Amniotic stem cell (primary cell): Measurements from ENCODE around the gene RNF4.

Experiments
- DNase-seq: peaks from one replicate; lab custom pipeline; 2025; lab: John Stamatoyannopoulos, UW

The RNF4 gene

GRCh38 chr4:2437475-2438215 lies 31.3 kb upstream of the RNF4 start:
- DNase-seq: no peak

DNA sequence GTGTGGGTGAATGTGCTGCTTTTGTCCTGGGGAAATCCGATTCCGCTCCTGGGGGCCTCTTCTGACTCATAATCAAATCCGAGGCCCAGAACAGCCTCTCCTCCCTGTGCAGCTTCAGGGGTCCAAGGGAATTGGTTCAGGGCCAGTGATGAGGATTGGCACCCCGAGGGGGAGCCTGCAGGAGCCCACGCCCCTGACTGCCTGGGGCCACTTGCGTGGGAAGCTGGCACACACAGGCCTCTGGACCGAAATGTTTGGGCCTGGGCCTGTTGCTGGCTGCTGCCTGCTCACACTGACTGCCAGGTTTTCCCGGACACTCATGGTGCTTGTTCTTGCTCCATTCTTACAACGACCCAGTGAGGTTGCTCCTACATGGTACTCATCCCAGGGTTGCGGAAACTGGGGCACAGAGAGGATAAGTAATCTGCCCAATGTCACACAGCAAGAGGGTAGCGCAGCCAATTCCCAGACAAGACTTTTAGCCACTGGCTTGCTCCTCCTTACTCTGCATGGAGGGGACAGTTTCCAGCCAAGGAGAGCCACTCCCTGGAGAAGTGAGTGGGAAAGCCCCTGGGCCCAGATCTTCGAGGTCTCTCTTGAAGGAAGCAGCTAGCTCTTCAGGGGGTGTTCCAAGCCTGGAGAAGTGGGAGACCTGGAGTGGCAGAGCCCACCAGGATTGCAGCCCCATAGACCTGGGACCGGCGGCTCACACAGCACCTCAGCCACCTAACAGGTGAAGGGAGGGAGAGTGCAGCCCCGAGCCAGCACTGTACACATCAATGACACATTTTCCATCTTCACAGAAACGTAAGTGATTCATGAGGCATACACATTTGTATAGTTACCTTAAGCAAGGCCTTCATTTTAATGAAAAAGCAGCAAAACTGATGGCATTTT lies 29.8 kb upstream of the RNF4 start:
- DNase-seq: no peak

DNA sequence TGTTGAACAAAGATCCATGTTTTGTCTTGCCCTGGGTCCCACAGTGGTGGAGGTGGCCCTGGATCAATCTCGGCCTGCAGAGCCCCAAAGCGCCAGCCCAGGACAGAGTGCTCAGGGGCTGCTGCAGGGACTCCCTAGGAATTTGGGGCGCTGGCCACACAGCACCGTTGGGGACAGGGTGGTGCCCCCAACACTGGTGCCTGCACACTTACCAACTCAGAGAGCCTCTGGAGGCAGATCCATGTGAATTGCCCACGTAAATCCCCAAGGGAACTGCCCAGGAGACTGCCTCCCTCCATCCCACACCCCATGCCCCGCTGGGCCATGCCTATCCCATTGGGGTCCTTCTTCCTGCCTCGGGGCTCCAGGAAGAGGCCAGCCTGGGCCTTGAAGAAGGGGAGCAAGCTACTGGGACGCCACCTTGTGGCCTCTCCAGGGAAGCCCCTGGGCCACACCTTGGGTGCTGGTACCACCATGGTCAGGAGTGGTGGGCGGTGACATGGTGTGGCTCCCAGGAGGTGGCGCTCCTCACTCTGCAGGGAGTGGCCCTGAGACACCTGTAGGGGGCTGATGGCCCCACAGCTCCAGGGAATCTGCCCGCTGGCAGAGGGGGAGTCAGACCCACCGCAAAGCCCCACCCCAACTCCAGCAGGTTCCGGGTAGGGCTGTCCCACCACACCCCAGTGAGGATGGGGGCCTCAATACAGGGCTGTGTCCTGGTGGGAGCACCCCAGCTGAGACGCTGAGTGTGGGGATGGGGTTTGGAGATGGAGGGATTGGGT lies 27.3 kb upstream of the RNF4 start:
- no peak for DNase-seq

- DNase-seq: no peak
Observed at GRCh38 chr4:2442175-2442993, 26.5 kb upstream of the RNF4 start.

DNA sequence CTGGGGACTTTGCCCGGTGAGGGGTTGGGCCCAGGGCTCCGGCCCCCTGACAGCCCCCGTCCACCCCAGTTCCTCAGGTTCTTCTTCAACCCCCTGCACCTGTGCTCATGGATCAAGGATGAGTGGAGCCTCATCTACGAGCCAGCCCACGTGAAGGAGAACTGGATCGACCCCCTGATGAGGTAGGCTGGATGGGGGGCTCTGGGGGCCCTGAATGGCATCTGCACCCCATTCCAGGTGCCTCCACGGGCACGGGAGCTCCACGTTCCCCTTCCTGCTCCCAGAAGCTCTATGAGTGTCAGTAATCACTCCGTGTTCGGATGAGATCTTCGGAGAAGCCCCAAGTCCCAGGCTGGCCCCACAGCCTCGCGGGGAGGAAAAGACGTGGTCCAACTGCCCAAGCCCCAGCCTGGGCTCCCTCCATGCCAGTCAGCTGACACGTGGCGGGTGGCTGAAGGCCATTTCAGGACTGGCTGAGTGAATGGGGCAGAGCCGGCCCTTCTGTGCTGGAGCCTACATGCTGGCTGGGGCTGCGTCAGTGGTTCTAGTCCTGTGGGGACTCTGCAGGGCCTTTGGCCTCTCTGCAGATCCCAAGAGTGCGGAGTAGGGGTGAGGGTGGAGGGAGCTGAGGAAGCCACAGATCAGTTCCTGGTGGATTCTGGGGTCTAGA lies 25.7 kb upstream of the RNF4 start:
- DNase-seq: no peak

- no peak for DNase-seq
Observed at GRCh38 chr4:2443956-2444740, 24.8 kb upstream of the RNF4 start.

DNA sequence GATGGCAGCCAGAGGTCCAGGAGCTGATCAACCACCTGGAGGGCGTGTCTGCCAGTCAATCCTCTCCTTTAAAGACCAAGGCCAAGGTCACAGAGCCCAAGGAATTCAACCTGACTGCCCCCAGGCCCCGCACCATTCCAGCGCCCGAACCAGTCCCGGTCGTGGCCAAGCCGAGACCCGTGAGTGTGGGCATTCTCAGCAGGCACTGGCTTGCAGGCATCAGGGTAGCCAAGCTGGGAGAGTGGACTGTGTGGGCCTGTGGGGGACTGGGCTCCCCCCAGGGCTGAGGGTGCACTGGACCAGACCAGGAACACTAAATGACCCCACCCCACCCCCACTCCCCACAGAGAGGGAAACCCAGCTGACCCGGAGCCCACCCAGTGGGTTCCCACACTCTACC lies 23.8 kb upstream of the RNF4 start:
- no peak for DNase-seq

DNA sequence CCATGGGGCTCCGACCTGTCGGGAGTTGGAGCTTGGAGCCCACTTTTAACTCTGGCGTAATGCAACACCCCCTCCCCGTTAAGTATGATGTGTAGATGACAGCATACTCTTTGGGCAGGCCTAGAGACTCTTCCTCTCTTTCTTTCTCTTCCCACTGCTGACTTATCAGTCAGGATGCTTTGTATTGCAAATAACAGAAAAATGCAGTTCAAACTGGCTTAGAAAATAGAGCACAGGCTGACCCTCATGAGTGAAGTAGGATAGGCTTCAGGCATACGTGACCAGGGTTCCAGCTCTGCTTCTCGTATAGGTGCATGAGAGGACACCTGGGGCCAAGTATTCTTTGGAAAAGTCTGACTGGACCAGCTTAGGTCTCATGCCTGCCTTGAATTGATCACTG lies 23.3 kb upstream of the RNF4 start:
- no peak for DNase-seq

GRCh38 chr4:2446656-2447564 lies 22.0 kb upstream of the RNF4 start:
- DNase-seq: no peak

- DNase-seq: no peak
Observed at GRCh38 chr4:2448589-2448988, 20.3 kb upstream of the RNF4 start.

- no peak for DNase-seq
Observed at GRCh38 chr4:2449051-2449450, 19.9 kb upstream of the RNF4 start.

DNA sequence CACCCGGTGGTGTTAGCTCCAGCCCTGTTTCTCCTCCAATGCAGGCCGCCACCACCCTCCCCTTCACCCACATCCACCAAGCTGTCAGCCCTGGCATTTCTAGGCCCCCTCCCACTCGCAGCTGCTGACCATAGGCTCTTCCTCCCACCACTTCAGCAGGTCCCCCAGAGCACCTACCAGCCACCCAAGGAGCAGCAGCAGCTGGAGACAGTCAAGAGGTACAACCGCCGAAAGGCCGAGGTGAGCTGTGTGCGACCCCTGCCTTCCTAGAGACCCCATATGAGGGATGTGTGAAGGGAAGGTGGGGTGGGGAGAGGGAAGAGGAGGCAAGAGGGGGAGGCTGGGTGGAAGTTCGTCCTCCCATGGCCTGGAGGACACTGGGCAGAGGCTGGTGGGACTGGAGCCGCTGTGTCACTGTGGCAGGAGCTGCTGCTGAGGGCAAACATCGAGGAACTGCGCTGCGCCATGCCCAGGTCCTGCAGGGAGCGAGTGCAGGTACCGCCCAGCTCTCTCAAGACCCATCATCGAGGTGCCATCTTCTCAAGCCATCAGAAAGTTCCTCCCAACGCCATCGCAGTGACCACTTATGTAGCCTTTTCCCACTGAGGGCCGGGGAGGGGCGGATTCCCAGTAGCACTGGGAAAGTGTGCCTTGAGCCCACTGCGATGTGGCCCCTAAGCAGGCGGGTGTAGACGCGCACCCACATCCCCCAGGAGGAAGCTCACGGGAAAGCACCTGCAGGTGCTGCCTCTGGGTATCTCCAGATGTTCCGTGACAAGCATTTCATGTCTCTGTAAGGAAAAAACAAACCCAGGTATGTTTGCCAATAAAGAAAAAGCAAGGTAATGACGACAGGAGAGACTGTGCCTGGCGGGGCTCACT lies 19.2 kb upstream of the RNF4 start:
- DNase-seq: no peak

- DNase-seq: no peak
Observed at GRCh38 chr4:2450394-2451035, 18.4 kb upstream of the RNF4 start.

GRCh38 chr4:2451036-2451520 lies 17.8 kb upstream of the RNF4 start:
- no peak for DNase-seq

DNA sequence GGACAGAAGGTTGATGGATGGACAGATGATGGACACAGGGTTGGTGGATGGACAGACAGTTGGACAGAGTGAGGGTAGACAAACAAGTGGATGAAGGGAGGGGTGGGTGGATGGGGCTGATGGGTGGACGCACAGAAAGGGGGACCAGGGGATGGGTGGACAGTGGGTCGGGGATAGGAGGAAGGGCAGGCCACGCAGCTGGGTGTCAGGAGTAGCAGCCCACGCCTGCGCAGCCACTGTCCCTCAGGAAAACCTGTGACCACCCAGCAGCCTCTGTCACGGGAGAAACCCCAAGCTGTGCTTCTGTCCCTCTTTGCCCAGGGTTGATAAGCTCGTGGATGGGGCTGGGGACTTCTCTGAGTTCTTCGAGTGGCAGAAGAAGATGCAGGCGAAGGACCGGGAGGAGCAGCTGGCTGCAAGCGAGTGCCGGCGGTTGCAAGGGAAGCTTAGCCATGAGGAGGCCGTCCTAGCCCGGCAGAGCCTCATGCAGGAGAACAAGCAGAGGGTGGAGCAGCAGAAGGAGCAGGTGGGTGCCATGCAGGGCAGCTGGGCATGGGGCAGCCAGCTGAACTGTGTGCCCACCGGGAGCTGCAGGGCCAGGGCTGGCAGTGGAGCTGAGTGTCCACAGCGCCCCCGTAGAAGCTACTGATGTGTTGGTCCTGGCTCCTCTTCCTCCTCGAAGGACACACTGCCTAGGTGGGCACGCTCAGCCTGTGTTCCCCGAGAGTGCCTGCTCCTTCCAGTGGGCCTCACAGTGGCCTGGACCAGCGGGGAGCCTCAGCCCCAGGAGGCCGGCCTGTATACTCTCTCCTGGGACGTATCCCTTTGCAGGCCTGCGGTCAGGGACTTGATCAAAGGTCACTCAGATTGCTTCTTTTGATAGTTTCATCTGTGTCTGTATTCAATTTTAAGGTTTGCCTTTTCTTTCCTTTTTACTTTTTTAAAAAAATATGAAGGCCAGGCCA lies 16.8 kb upstream of the RNF4 start:
- no peak for DNase-seq
